Neural cell (in vitro differentiated cells): ENCODE results near the gene IRF3.

ENCODE experiments used
- CTCF ChIP-seq: fragments of 450-650 bp; IDR thresholded peaks from 2 replicates; pipeline ENCODE4 v1.5.1; 2014; ENCODE audit warnings: antibody characterized with exemption, mild to moderate bottlenecking, moderate library complexity; ENCODE audit not compliant: poor library complexity, severe bottlenecking
- EZH2 ChIP-seq: fragments of 200-600, 300-800 bp; shearing (Covaris generic), sonication (generic); IDR thresholded peaks from 2 replicates; pipeline ENCODE4 v1.6.1; 2014; ENCODE audit warnings: antibody characterized with exemption, low read length, borderline replicate concordance, mild to moderate bottlenecking; ENCODE audit not compliant: insufficient read depth, poor library complexity, severe bottlenecking

- TF ChIP-seq CTCF (no peak), EZH2 (no peak)
These were observed 3.9 kb upstream of the IRF3 start for GRCh38 chr19:49669516-49669915.
